Esophagus squamous epithelium (tissue), 4 donors: ENCODE results near the gene HEG1.

ENCODE experiments used
- POLR2A ChIP-seq, 4 donors: fragments of 450-650 bp; IDR thresholded peaks; one replicate each; pipeline ENCODE4 v1.6.1; 2017; ENCODE audit warnings: antibody characterized with exemption in 4 of 4, mild to moderate bottlenecking in 4 of 4, moderate library complexity in 3 of 4
- TF ChIP-seq, protein P1 (sequence below), 6 experiments: fragments of 450-650 bp in 4 of 6; fragments of 200-600 bp in 2 of 6; sonication (generic) in 2 of 6; IDR thresholded peaks; one replicate each; pipeline ENCODE4 v1.5.1; 2016 to 2019; ENCODE audit warnings: antibody characterized with exemption in 6 of 6, mild to moderate bottlenecking in 4 of 6, moderate library complexity in 4 of 6

DNA sequence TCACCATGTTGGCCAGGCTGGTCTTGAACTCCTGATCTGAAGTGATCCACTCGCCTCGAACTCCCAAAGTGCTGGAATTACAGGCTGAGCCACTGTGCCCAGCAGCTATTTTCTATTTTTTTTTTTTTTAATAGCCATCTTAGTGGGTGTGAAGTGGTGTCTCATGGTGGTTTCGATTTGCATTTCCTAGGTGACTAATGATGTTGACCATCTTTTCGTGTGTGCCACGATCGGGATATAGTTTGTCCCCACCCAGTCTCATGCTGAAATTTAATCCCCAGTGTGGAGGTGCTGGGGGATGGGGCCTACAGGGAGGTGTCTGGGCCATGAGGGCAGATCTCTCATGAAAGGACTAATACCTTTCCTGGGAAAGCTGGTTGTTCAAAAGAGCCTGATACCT is 79.4 kb downstream of the HEG1 start:
- TF ChIP-seq, protein P1, sequence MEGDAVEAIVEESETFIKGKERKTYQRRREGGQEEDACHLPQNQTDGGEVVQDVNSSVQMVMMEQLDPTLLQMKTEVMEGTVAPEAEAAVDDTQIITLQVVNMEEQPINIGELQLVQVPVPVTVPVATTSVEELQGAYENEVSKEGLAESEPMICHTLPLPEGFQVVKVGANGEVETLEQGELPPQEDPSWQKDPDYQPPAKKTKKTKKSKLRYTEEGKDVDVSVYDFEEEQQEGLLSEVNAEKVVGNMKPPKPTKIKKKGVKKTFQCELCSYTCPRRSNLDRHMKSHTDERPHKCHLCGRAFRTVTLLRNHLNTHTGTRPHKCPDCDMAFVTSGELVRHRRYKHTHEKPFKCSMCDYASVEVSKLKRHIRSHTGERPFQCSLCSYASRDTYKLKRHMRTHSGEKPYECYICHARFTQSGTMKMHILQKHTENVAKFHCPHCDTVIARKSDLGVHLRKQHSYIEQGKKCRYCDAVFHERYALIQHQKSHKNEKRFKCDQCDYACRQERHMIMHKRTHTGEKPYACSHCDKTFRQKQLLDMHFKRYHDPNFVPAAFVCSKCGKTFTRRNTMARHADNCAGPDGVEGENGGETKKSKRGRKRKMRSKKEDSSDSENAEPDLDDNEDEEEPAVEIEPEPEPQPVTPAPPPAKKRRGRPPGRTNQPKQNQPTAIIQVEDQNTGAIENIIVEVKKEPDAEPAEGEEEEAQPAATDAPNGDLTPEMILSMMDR (IDR thresholded peaks at IDR 0.05), result no peak
- no peak for TF ChIP-seq POLR2A (IDR thresholded peaks at IDR 0.05)
